Forelimb muscle (tissue), 1 donor: ENCODE measurements around the gene GFPT2. TPM values are rescaled to one million over a fixed set of nuclear protein-coding genes. Genes with fewer than 3 reads are reported as not detected.

Experiments
- DNase-seq: peaks from one replicate; pipeline ENCODE4 v3.0.0-alpha.2; 2013; ENCODE audit warnings: low read depth
- polyA plus RNA-seq: library from polyadenylated mRNA; unstranded; fragments of 120-200 nt; gene quantifications from one replicate; pipeline ENCODE4 v1.2.1, GENCODE V29; 2013; ENCODE audit not compliant: insufficient read length

Gene GFPT2
- polyA plus RNA-seq, 1 donor = 8.6 TPM

DNA sequence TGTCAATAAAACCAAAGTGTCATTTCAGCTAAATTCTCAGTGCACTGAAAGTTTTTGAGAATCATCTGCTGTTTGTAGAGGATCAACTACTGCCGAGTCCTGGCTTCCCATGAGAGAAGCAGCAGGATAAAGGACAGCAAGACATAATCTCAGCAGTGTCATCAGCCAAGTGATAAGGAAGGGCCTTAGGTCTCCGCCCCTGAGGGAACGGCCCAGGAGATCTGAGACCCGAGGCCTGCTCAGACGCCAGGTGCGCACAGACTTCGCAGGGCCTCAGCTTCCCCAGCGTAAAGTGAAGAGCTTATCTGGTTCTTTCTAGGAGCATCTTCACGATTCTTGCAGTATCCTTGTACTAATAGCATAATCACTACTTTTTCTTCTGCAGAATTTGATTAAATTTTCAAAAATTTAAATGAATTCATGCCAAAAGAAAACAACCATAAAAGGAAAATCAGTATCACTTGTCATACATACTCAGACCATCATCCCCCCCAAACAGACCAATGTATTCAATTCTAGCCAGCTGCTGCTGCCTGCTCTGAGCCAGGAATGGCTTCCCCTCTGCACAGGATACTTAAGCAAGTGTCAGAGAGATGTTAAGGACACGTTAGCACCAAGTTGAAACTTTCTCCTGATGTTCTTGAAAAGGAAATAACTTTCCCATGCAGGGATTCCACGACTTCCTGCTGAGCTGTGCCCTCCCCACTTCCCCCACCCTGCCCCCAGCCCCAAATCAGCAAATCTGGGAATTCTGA, 2.2 kb downstream of the GFPT2 start:
- no peak for DNase-seq

DNA sequence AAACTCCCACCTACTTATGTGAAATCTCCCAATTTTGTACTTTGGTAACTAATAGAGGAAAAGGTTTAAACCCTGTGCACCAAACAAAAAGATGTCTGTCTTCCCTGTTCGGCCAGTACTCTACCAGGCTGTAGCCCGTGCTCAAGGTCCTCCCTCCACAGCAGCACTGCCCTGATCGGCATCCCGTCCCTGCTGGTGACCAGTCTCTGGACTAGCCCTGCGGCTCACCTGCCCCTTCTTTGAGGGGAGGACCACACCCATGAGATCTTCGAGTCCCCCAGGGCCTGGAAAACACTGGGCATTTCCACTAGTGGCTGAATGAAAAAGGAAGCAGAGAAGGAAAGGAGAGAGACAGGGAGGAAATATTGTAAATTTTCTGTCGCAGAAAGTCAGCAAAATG, 2.8 kb downstream of the GFPT2 start:
- no peak for DNase-seq

GRCh38 chr5:180349391-180349790, 3.7 kb downstream of the GFPT2 start:
- DNase-seq = no peak

- no peak for DNase-seq
Observed at GRCh38 chr5:180348336-180348735, 4.8 kb downstream of the GFPT2 start.

- DNase-seq = no peak
Observed at GRCh38 chr5:180347702-180348101, 5.4 kb downstream of the GFPT2 start.

- DNase-seq = no peak
Observed at GRCh38 chr5:180346358-180346757, 6.8 kb downstream of the GFPT2 start.

- DNase-seq = no peak
Observed at GRCh38 chr5:180345781-180346180, 7.4 kb downstream of the GFPT2 start.

GRCh38 chr5:180345186-180345585, 8.0 kb downstream of the GFPT2 start:
- no peak for DNase-seq

DNA sequence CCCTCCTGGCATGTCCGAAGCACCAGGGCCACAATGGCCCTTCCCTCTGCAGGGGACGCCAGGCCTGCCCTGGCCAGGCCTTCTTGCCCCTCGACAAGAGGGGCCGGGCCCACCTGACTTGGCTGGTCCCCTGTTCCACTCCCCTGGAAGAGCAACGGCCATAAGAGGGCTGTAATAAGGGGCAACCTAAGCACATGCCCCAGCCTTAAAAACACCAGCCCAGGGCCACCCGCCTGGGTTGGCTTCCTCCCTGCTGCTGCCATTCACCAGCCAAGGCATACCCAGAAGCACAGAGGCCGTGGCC, 8.5 kb downstream of the GFPT2 start:
- no peak for DNase-seq

- DNase-seq = no peak
Observed at GRCh38 chr5:180343831-180344695, 9.1 kb downstream of the GFPT2 start.

DNA sequence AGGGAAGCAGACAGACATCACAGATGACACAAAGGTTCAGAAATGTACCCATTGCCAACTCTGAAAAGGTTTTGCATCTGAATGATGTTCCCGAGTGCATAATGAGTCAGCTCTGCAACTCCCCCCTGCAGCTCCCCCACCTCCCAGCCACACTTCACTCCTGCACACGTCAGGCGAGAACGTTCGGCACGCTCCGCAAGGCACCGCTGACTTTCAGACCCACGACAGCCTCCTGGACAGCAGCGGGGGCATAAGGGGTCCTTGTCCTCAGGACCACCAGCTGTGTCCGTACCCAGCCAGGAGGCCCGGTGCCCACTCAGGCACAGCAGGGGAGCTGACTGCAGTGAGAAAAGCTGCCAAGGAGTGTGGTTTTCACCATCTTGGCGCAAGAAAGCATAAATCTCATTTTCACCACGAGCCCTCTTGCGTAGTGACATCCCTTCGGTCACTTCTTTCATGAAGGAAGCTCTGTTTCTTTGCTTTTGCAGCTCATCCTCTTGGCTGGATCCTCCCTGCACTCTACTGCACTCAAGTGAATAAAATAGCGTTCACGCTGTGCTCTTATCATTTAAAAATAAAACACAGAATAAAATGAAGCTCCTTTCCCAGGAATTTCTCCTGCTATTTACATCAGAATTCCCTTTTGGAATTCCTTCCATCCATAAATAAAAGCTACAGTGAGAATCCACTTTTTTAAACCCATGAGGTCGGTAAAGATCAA, 9.9 kb downstream of the GFPT2 start:
- DNase-seq = no peak

DNA sequence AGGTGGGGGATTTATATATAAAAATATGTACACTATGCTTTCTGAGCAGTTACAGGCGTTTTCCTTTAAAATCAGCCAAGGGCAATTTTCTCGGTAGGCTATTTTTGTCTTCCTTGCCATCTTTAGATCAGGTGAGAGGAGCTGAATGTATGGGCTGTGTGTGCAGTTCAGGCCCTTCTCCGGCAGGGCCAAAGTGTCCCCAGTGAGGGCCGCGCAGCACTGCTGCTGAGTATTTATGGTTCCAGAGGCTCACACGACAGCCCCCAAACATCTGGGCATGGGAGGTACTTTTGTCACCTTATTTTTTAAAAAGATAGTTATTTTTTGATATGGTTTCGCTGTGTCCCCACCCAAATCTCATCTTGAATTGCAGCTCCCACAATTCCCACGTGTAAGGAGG, 11.5 kb downstream of the GFPT2 start:
- no peak for DNase-seq

DNA sequence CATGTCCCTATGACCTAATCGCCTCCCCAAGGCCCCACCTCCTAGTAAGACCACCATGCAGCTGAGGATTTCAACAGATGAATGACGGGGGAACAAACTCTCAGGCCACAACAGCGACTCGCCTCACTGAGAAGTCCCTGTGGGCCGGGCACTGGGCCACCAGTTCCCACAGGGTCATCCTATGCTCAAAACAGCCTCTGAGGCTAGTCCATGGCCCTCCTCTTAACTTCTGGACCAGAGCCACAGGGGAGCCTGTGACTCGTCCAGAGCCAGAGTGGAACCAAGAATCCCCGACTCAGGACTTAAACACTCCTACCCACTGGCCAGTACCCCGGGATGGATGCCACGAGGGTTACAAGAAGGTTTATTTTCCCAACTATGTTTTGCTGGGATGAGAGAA, 12.3 kb downstream of the GFPT2 start:
- DNase-seq = no peak

GRCh38 chr5:180339583-180340183, 13.5 kb downstream of the GFPT2 start:
- DNase-seq = no peak

- DNase-seq = no peak
Observed at GRCh38 chr5:180338001-180338707, 15.0 kb downstream of the GFPT2 start.

DNA sequence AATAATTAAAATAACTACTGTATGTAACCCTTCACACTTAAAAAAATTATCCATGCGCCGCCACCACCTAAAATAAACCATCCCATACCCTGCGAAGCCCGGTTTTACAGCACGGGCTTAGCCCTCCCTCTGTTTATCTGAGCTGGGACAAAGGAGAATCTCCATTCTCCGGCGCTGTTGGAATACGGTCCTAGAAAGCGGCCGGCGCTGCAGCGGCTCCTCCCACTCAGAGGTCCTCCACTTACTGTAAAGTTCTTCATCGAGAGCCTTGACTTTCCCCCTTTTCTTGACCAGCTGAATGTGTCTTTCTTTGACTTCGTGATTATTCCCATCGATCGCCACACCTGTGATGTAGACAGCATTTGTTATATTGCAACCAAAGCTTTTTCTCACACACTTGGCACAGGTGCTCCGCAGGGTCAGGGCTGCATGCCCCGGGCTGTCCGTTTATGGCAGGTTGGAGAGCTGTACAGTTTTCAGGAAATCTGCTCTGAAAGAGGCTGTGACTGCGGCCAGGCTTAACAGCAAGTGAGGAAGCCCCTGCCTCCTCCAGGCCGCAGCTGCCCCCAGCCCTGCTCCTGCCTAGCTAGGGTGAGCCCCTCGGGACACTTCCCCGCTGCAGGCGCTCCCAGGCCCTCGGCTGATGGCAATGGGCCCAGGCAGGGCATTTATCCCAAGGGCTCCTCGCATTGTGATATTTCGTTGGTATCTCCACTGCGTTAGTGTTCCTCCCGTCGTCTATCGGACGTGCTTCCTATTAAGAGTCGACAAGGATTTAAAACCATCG, 16.7 kb downstream of the GFPT2 start:
- DNase-seq = no peak

DNA sequence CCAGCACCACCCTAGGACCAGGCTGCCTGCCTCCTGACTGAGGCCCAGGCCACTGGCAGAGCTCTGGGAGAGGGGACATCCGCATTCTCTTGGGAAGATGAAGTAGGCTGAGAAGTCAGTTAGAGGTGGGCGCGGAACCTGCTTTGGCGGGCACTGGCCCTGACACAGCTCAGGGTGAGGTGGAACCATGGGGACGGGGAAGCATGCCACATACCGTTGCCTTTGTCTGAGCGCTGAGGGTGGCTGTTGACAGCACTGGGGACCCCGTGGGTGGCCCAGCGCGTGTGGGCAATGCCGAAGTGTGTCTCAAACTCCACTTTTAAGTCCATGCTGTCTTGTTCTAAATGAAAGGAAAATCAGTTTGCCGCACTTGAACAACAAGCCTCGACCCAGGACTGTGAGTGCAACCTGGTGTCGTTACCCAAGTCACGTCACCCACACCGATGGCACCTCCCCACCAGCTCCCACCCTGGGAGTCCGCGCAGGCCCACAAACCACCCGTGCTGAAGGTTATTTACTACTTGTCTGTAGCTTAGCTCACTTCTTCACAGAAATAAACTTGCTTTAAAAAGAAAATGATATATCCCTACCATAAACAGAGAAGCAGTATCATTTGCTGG, 17.4 kb downstream of the GFPT2 start:
- DNase-seq = no peak

DNA sequence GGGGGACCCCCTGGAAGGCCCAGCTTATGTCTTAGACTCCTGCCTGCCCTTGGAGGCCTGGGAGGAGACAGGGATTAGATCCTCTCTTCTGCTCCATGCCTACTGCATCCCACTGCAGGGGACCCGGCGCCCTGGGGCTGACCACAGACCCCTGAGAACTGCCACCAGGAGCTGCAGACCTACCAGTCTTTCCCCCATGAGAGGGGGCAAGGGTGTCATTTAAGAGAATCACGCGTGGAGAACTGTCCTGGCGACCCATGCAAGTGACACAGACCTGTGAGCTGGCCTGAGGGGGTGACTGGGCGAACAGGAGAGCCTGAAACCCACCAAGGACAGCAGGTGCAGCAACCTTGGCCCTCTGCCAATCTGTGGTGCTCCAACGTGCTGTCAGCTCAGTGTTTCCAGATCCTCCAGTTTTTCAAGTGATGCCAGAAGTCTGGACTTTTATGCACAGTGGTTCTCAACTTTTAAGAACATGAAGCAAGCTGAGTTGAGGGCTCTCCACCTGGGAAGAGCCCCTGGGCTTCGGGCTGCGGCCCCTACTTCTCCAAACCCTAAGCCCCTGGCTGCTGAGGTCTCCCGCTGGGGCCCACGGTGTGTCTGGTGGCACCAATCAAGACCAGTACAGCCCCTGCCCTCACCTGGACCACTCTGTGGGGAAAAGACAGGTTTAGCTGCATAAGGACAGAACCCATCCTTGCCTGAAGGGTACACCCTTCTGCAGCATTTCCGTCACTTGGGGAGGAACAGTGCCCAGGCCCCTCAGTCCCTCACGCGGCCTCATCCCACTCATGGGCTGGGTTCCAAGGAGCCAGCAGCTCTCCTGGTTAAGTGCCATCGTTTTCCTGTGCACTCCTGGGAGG, 18.2 kb downstream of the GFPT2 start:
- no peak for DNase-seq

- no peak for DNase-seq
Observed at GRCh38 chr5:180334176-180334575, 19.0 kb downstream of the GFPT2 start.
